GM19193 (cell line): ENCODE data around the gene ROCK2.

Source experiments
- POLR2A ChIP-seq: IDR thresholded peaks from 4 replicates; pipeline ENCODE4 v1.6.1; 2011; ENCODE audit not compliant: insufficient read depth, insufficient read length; ENCODE audit errors: extremely low read depth

ROCK2 gene

DNA sequence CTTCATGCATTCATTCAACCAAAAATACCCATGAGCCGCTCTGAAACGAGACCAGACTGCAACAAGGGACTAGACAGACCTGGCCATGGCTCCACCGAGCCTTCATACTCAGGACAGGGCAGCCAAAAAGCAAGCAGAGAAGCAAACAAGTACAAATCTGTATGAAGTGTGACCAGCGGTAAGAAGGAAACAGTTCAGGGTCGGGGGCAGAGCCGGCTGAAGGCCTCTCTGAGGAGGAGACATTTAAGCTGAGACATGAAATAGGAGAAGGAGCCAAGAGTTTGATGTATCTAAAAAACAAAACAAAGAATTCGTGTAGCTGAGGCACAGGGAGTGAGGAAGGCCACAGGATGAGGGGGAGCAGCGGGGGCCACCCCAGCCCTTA is 210.5 kb downstream of the ROCK2 start:
- TF ChIP-seq POLR2A = no peak

DNA sequence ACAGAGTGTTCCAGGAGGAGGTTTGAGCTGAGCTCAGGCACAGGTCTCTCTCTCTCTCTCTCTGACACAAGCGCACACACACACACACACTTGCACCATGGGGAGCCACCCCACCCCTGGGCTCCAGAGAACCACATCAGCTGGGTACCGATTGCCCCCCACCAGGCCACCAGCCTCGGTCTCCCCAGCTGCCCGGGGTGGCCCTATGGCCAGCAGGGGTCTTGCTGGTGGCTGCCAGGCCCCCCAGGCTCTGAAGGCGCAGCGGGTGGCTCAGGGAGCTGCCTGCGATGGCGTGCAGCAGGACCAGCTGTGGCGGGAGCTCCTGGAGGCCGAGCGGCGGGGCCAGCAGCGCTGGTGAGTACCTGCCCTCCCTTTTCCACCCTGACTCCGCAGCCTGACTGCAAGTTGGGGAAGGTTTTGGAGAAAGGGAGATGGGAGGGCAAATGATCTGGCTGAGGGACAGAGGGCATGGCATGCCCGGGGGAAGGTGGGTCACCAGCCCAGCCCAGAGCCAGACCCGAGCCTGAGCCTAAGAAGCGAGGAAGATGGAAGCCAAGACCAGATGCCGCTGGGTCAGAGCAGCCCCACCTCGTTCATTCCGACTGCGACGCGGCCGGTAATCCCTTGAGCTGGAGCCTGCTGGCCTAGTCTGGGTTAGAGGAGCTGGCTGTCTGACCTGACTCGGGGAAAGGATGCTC is 211.0 kb downstream of the ROCK2 start:
- TF ChIP-seq POLR2A = no peak

DNA sequence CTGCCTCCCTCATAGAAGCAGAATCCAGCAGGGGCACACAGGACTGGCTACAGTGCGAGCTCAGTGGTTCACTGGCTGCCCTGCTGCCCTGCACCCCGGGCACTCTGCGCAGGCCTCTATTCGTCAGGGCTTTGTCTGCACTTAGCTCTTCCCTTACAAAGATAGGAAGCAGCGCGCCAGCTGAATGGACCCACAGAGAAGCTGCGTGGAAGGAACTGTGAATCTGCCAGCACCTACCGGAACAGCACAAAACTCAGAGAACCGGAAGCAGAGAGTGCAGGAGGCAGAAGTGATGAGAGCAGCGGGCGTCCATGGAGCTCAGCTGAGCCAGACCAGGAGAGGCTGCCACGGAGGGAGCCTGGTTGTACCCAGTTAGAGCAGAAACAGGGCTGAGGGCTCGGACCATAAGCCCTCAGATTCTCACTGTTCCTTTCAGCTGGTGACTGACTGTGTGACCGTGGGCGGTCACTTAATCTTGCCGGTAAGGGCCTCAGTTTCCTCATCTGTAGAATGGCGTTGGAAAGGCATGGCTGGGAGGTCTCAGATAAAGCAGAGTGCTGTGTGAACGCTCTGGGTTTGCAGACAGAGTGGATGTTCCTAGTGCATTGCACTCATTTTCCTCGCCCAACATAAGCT is 212.3 kb downstream of the ROCK2 start:
- no peak for TF ChIP-seq POLR2A

DNA sequence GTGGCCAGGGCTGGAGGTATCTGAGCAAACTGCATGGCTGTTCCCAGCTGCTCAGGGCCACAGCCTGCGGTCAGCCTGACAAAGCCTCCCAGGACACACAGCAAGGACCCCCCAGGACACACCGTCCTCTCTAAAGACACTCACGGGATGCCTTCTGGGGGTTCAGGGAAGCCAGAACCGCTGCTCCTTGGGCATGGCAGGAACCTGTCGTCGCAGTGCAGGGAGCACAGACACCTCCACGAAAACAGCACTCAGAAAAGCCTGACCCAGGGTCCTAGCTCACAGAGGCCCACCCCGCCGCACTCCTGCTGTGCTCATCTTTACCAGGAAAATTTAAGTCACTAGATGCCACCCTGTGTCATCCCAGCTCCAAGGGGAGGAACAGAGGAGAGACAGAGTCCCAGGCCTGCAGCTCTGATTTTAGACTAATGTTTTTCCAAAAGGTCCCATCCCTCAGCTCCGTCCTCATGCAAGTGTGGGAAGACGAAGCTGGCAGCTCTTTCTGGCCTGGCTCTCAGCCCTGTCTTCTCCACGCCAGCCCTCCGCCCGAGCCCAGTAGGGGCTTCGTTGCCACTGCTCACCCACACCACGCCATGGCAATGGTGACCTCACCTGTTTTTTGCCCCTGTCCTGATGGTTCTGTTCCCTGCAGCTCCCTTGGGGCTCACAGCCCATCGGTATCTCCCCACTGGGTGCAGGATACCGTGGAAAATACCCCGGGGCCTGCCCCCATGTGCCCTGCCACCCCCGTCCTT is 213.1 kb downstream of the ROCK2 start:
- TF ChIP-seq POLR2A = no peak
